OCI-LY1 (cell line): Measurements from ENCODE around the gene PRKCE.

Experiments used
- H2AFZ ChIP-seq: fragments of 200-600 bp; sonication (generic), shearing (Covaris generic); 2 replicates; pipeline ENCODE4 v1.6.0; 2014; ENCODE audit warnings: antibody characterized with exemption, mild to moderate bottlenecking, low read length
- H3F3A ChIP-seq: fragments of 200-600 bp; sonication (generic), shearing (Covaris generic); 2 replicates; pipeline ENCODE4 v1.6.0; 2014; ENCODE audit warnings: mild to moderate bottlenecking, antibody characterized with exemption, low read length, moderate library complexity; ENCODE audit not compliant: insufficient read depth
- H3K27ac ChIP-seq: fragments of 200-600 bp; sonication (generic); 2 replicates; pipeline ENCODE4 v1.5.1; 2014; ENCODE audit warnings: low read length, mixed run types, mild to moderate bottlenecking, low read depth; ENCODE audit not compliant: poor library complexity, severe bottlenecking
- H3K27me3 ChIP-seq: fragments of 200-600 bp; sonication (generic); 2 replicates; pipeline ENCODE4 v1.6.0; 2014; ENCODE audit warnings: antibody characterized with exemption, mild to moderate bottlenecking, low read length, moderate library complexity; ENCODE audit not compliant: insufficient read depth
- H3K36me3 ChIP-seq: fragments of 200-600 bp; sonication (generic); 2 replicates; pipeline ENCODE4 v1.6.1; 2014; ENCODE audit warnings: mild to moderate bottlenecking, antibody characterized with exemption, low read length, moderate library complexity, mixed read lengths; ENCODE audit not compliant: insufficient read depth
- H3K4me1 ChIP-seq: fragments of 200-600 bp; sonication (generic); 2 replicates; pipeline ENCODE4 v1.5.1; 2014; ENCODE audit warnings: mild to moderate bottlenecking, low read length, moderate library complexity; ENCODE audit not compliant: insufficient read depth, severe bottlenecking
- H3K4me2 ChIP-seq: fragments of 200-600 bp; sonication (generic), shearing (Covaris generic); 2 replicates; pipeline ENCODE4 v1.6.1; 2014; ENCODE audit warnings: low read length
- H3K4me3 ChIP-seq: fragments of 200-600 bp; sonication (generic); 2 replicates; pipeline ENCODE4 v1.5.1; 2014; ENCODE audit warnings: low read length, low read depth, mild to moderate bottlenecking, mixed read lengths; ENCODE audit not compliant: poor library complexity, severe bottlenecking
- H3K79me2 ChIP-seq: fragments of 200-600 bp; shearing (Covaris generic); 2 replicates; pipeline ENCODE4 v1.6.1; 2016; ENCODE audit warnings: mixed run types, low read length, mixed read lengths; ENCODE audit not compliant: insufficient read depth
- H3K9ac ChIP-seq: fragments of 200-600 bp; sonication (generic), shearing (Covaris generic); 2 replicates; pipeline ENCODE4 v1.6.1; 2014; ENCODE audit warnings: mild to moderate bottlenecking, low read length, mixed read lengths
- H3K9me2 ChIP-seq: fragments of 200-600 bp; sonication (generic), shearing (Covaris generic); 2 replicates; pipeline ENCODE4 v1.6.1; 2014; ENCODE audit warnings: low read depth, mild to moderate bottlenecking, low read length, mixed read lengths
- H3K9me3 ChIP-seq: fragments of 200-600 bp; shearing (Covaris generic); 2 replicates; pipeline ENCODE4 v1.6.1; 2014; ENCODE audit warnings: low read length, mixed read lengths
- H4K20me1 ChIP-seq: fragments of 200-600 bp; sonication (generic), shearing (Covaris generic); 2 replicates; pipeline ENCODE4 v1.6.0; 2016; ENCODE audit warnings: mild to moderate bottlenecking, low read length; ENCODE audit not compliant: insufficient read depth
- CTCF ChIP-seq: fragments of 200-600 bp; sonication (generic), shearing (Covaris generic); IDR thresholded peaks from 2 replicates; pipeline ENCODE4 v1.5.1; 2017; ENCODE audit warnings: mild to moderate bottlenecking, antibody characterized with exemption, low read length, moderate library complexity, mixed read lengths
- EZH2 ChIP-seq: fragments of 200-600 bp; sonication (generic), shearing (Covaris generic); IDR thresholded peaks from 2 replicates; pipeline ENCODE4 v1.8.0; 2017; ENCODE audit warnings: borderline replicate concordance, mixed run types, mild to moderate bottlenecking, antibody characterized with exemption, low read length, moderate library complexity, mixed read lengths

PRKCE gene

DNA sequence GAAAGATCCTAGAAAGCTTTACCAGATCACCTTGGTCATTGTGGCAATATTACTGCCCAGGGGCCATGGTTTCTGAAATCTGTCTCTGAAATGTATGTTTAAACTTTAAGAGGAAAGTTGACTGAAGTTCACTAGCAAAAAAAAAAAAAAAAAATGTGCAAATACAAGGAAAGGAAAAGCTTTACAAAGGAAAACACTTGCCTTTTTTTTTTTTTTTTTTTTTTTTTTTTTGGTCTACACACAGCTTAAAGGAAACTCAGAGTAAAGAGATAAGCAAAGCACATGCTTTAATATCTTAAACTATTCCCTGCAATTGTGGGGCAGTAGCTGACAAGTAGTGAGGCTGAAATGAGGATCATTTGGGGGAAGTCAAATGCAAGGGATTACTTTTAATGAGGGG, 471.5 kb downstream of the PRKCE start:
- Histone ChIP-seq H3K4me2 (no peak overlapping the region), H3K36me3 (no peaks in the 10 kb centered on the region), H3K4me1 (no peaks in the 10 kb centered on the region), H3K4me3 (no peak overlapping the region), H3K27ac (no peak overlapping the region), H3K27me3 (no peaks in the 10 kb centered on the region), H4K20me1 (no peaks in the 10 kb centered on the region), H3K9me2 (no peaks in the 10 kb centered on the region), H3F3A (no peaks in the 10 kb centered on the region), H3K9ac (no peak overlapping the region), H3K79me2 (no peaks in the 10 kb centered on the region), H2AFZ (no peak overlapping the region), H3K9me3 (no peaks in the 10 kb centered on the region)
- no peak for TF ChIP-seq EZH2
- no peak for TF ChIP-seq CTCF

DNA sequence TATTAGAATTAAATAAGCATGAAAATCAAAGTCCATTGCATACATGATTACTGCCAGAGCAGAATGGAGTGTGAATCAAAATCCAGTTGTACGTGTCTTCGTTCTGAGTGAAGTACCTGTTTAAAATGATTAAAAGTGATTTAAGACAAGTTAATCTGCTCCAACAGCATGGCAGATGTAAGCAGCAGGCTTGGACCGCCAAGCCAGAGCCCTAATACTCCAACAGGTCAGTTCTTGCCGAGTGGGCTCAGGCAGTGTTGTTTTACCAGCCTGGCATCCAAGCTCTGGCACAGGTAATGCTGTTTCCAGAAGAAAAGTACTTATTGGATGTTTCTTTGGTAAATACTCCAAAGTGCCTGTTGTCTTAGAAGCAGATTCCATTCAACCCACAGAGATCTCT, 474.3 kb downstream of the PRKCE start:
- H3K9ac ChIP-seq = no peak overlapping the region
- H3K9me2 ChIP-seq = no peaks in the 10 kb centered on the region
- no peak overlapping the region for H3K4me3 ChIP-seq
- H3K79me2 ChIP-seq = no peaks in the 10 kb centered on the region
- H3K4me1 ChIP-seq = no peaks in the 10 kb centered on the region
- H3K27ac ChIP-seq = no peak overlapping the region
- no peaks in the 10 kb centered on the region for H3K27me3 ChIP-seq
- no peaks in the 10 kb centered on the region for H3K36me3 ChIP-seq
- no peaks in the 10 kb centered on the region for H3F3A ChIP-seq
- no peak for TF ChIP-seq EZH2
- no peak for TF ChIP-seq CTCF
- no peak overlapping the region for H2AFZ ChIP-seq
- no peaks in the 10 kb centered on the region for H3K9me3 ChIP-seq
- H4K20me1 ChIP-seq = no peaks in the 10 kb centered on the region
- H3K4me2 ChIP-seq = no peak overlapping the region

- Histone ChIP-seq H3K4me3 (no peak overlapping the region), H3K27ac (no peak overlapping the region), H3K4me1 (no peaks in the 10 kb centered on the region), H4K20me1 (no peaks in the 10 kb centered on the region), H3K27me3 (no peaks in the 10 kb centered on the region), H3F3A (no peaks in the 10 kb centered on the region), H3K9ac (no peak overlapping the region), H3K9me3 (no peaks in the 10 kb centered on the region), H3K79me2 (no peaks in the 10 kb centered on the region), H3K4me2 (no peak overlapping the region), H3K9me2 (no peaks in the 10 kb centered on the region), H3K36me3 (no peaks in the 10 kb centered on the region), H2AFZ (no peak overlapping the region)
- TF ChIP-seq EZH2 = no peak
- TF ChIP-seq CTCF = no peak
These were observed 475.1 kb downstream of the PRKCE start for GRCh38 chr2:46126571-46126970.
